GM12878 (cell line): ENCODE results near the gene MEIG1. TPM values are rescaled to one million over a fixed set of nuclear protein-coding genes. Genes with fewer than 3 reads are reported as not detected.

Source experiments
- BMI1 ChIP-seq: fragments of 450-650 bp; IDR thresholded peaks from 2 replicates; pipeline ENCODE4 v1.6.1; 2016; ENCODE audit warnings: mild to moderate bottlenecking, moderate library complexity, borderline replicate concordance
- CHD2 ChIP-seq: IDR thresholded peaks from 2 replicates; pipeline ENCODE4 v1.6.1; 2011; ENCODE audit warnings: low read depth, low read length, improper control_type of control experiment, borderline replicate concordance
- ETV6 ChIP-seq, 2 experiments: fragments of 450-650 bp in 1 of 2; IDR thresholded peaks in 1 of 2; conservative IDR thresholded peaks in 1 of 2; 2 replicates each; pipeline ENCODE4 v1.6.1; 2014; ENCODE audit warnings: antibody characterized with exemption in 1 of 2, borderline replicate concordance in 1 of 2, low read depth in 1 of 2, mild to moderate bottlenecking in 1 of 2, moderate library complexity in 1 of 2
- NFYB ChIP-seq: IDR thresholded peaks from 2 replicates; pipeline ENCODE4 v1.6.1; 2011; ENCODE audit warnings: low read depth, mild to moderate bottlenecking, low read length, improper control_type of control experiment, moderate library complexity; ENCODE audit not compliant: insufficient read depth
- PAX5 ChIP-seq: IDR thresholded peaks from 2 replicates; pipeline ENCODE4 v1.6.1; 2011; ENCODE audit warnings: low read depth, low read length, borderline replicate concordance
- RCOR1 ChIP-seq: conservative IDR thresholded peaks from 2 replicates; pipeline ENCODE4 v1.6.1; 2012; ENCODE audit warnings: low read depth, low read length, improper control_type of control experiment
- TAF1 ChIP-seq: IDR thresholded peaks from 2 replicates; pipeline ENCODE4 v1.6.1; 2011; ENCODE audit warnings: mild to moderate bottlenecking, low read depth, low read length, borderline replicate concordance
- TCF12 ChIP-seq: IDR thresholded peaks from 2 replicates; pipeline ENCODE4 v1.6.1; 2011; ENCODE audit warnings: low read depth, mild to moderate bottlenecking, low read length
- ZNF207 ChIP-seq: fragments of 450-650 bp; IDR thresholded peaks from 2 replicates; pipeline ENCODE4 v1.6.1; 2014; ENCODE audit warnings: antibody characterized with exemption, mild to moderate bottlenecking, borderline replicate concordance
- ZNF217 ChIP-seq: fragments of 450-650 bp; IDR thresholded peaks from 2 replicates; pipeline ENCODE4 v1.6.1; 2017; ENCODE audit warnings: antibody characterized with exemption, mild to moderate bottlenecking
- ZSCAN29 ChIP-seq: fragments of 450-650 bp; IDR thresholded peaks from 2 replicates; pipeline ENCODE4 v1.6.1; 2017; ENCODE audit warnings: mild to moderate bottlenecking, moderate library complexity
- ZZZ3 ChIP-seq: IDR thresholded peaks from 2 replicates; pipeline ENCODE4 v1.6.1; 2011; ENCODE audit warnings: low read depth; ENCODE audit not compliant: control insufficient read depth, insufficient read length
- polyA plus RNA-seq, 11 experiments: library from polyadenylated mRNA; depleted of rRNA in 4 of 11; unstranded in 6 of 11; stranded (reverse) in 5 of 11; fragments of >200 nt; fragmentation: Nextera tagmentation in 4 of 11; fragmentation: Illumina TruSeq in 1 of 11; extraction: Ambion mirVana in 4 of 11; extraction: Trizol in 1 of 11; gene quantifications; 1 replicate in 1 of 11; 2 replicates in 10 of 11; pipeline versions ENCODE4 v1.2.1 to v1.2.3, GENCODE V29; 2011 to 2016; ENCODE audit warnings: inconsistent platforms in 2 of 11, missing spikeins in 2 of 11, low read depth in 1 of 11
- total RNA-seq, 4 experiments: library from RNA; depleted of rRNA in 3 of 4; stranded (reverse); fragments of >200 nt in 3 of 4; fragmentation: Illumina TruSeq in 1 of 4; extraction: Trizol in 1 of 4; gene quantifications; 2 replicates each; pipeline versions ENCODE4 v1.2.1 to v1.2.3, GENCODE V29; 2013 to 2021
- TF ChIP-seq, protein P1 (sequence below): fragments of 450-650 bp; conservative IDR thresholded peaks from 2 replicates; pipeline ENCODE4 v1.6.1; 2017; ENCODE audit warnings: mild to moderate bottlenecking, moderate library complexity
- TF ChIP-seq, protein P2 (sequence below): fragments of 450-650 bp; IDR thresholded peaks from 2 replicates; pipeline ENCODE4 v1.6.1; 2016; ENCODE audit warnings: mild to moderate bottlenecking
- TF ChIP-seq, protein P3 (sequence below): fragments of 150-350 bp; IDR thresholded peaks from 2 replicates; pipeline ENCODE4 v1.6.1; 2016; ENCODE audit warnings: low read depth, low read length
- TF ChIP-seq, protein P4 (sequence below): fragments of 450-650 bp; IDR thresholded peaks from 2 replicates; pipeline ENCODE4 v1.6.1; 2017; ENCODE audit warnings: mild to moderate bottlenecking
- TF ChIP-seq, protein P5 (sequence below): IDR thresholded peaks from 2 replicates; pipeline ENCODE4 v1.6.1; 2012; ENCODE audit warnings: low read depth, low read length, improper control_type of control experiment

MEIG1 gene
- total and polyA plus RNA-seq, 10 of the 15 experiments (the other 5 are each of a cell fraction or from before 2014, with no cell fraction given), result 0.13 to 1.9 (median 0.80) TPM; not detected in 2

DNA sequence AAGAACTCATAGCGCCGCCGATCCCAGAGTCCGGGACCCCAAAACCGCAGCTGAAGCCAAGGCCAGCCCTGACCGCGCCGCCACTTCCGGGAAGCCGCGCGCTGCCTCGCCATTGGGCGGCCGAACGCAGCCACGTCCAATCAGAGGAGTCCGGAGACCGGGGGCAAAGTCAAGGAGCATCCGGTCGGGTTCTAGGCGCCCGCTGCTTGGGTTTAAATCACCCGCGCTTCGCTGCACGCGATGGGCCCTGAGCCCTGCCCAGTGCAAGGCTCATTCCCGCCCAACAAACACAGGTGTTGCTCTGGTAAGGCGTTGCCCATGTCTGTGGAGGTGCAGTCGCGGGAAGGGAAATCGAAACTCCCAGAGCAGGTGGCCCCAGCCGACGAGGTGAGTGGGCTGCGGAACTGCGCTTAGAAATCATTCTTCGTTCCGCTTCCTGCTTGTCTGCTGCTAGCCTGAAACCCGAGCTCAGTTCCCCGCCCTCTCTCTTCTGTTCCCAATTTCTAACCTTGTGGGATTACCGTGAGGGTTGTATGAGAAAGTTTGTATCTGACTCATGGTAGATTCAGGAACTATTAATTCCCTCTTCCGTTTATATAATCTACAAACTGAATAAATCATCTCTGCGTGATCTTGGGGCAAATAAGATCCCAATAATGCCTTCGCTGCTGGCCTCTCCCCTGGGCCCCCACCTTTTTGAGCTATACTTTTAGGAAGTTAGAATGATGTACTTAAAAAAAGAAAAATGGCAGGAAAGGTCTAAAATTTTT lies 5.0 kb upstream of the MEIG1 start, which contains the start of gene DCLRE1C (continued):
- TF ChIP-seq RCOR1 (no peak), ZSCAN29 (no peak), ETV6 (conservative IDR thresholded peaks at IDR 0.05 in 1 of 2, IDR thresholded peaks at IDR 0.05 in 1 of 2; ENCODE audit: borderline replicate concordance in 1 of 2, low read depth in 1 of 2) (peak in 1 of 2 experiments; percentile 99; a peak in 2 of 4 replicates), BMI1 (no peak), CHD2 (peak; percentile 70; the same call in 1 of the 2 replicates), ZNF207 (no peak), TAF1 (peak; percentile 48; the same call in 1 of the 2 replicates), NFYB (peak; percentile 98), TCF12 (peak; percentile 97), ZZZ3 (no peak), PAX5 (peak; percentile 90), ZNF217 (no peak)
- TF ChIP-seq, protein P1, sequence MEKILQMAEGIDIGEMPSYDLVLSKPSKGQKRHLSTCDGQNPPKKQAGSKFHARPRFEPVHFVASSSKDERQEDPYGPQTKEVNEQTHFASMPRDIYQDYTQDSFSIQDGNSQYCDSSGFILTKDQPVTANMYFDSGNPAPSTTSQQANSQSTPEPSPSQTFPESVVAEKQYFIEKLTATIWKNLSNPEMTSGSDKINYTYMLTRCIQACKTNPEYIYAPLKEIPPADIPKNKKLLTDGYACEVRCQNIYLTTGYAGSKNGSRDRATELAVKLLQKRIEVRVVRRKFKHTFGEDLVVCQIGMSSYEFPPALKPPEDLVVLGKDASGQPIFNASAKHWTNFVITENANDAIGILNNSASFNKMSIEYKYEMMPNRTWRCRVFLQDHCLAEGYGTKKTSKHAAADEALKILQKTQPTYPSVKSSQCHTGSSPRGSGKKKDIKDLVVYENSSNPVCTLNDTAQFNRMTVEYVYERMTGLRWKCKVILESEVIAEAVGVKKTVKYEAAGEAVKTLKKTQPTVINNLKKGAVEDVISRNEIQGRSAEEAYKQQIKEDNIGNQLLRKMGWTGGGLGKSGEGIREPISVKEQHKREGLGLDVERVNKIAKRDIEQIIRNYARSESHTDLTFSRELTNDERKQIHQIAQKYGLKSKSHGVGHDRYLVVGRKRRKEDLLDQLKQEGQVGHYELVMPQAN, result peak; percentile 94
- TF ChIP-seq, protein P2, sequence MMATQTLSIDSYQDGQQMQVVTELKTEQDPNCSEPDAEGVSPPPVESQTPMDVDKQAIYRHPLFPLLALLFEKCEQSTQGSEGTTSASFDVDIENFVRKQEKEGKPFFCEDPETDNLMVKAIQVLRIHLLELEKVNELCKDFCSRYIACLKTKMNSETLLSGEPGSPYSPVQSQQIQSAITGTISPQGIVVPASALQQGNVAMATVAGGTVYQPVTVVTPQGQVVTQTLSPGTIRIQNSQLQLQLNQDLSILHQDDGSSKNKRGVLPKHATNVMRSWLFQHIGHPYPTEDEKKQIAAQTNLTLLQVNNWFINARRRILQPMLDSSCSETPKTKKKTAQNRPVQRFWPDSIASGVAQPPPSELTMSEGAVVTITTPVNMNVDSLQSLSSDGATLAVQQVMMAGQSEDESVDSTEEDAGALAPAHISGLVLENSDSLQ, result no peak
- TF ChIP-seq, protein P3, sequence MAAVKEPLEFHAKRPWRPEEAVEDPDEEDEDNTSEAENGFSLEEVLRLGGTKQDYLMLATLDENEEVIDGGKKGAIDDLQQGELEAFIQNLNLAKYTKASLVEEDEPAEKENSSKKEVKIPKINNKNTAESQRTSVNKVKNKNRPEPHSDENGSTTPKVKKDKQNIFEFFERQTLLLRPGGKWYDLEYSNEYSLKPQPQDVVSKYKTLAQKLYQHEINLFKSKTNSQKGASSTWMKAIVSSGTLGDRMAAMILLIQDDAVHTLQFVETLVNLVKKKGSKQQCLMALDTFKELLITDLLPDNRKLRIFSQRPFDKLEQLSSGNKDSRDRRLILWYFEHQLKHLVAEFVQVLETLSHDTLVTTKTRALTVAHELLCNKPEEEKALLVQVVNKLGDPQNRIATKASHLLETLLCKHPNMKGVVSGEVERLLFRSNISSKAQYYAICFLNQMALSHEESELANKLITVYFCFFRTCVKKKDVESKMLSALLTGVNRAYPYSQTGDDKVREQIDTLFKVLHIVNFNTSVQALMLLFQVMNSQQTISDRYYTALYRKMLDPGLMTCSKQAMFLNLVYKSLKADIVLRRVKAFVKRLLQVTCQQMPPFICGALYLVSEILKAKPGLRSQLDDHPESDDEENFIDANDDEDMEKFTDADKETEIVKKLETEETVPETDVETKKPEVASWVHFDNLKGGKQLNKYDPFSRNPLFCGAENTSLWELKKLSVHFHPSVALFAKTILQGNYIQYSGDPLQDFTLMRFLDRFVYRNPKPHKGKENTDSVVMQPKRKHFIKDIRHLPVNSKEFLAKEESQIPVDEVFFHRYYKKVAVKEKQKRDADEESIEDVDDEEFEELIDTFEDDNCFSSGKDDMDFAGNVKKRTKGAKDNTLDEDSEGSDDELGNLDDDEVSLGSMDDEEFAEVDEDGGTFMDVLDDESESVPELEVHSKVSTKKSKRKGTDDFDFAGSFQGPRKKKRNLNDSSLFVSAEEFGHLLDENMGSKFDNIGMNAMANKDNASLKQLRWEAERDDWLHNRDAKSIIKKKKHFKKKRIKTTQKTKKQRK, result no peak
- TF ChIP-seq, protein P4, sequence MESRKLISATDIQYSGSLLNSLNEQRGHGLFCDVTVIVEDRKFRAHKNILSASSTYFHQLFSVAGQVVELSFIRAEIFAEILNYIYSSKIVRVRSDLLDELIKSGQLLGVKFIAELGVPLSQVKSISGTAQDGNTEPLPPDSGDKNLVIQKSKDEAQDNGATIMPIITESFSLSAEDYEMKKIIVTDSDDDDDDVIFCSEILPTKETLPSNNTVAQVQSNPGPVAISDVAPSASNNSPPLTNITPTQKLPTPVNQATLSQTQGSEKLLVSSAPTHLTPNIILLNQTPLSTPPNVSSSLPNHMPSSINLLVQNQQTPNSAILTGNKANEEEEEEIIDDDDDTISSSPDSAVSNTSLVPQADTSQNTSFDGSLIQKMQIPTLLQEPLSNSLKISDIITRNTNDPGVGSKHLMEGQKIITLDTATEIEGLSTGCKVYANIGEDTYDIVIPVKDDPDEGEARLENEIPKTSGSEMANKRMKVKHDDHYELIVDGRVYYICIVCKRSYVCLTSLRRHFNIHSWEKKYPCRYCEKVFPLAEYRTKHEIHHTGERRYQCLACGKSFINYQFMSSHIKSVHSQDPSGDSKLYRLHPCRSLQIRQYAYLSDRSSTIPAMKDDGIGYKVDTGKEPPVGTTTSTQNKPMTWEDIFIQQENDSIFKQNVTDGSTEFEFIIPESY, result no peak
- TF ChIP-seq, protein P5, sequence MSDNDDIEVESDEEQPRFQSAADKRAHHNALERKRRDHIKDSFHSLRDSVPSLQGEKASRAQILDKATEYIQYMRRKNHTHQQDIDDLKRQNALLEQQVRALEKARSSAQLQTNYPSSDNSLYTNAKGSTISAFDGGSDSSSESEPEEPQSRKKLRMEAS, result peak; percentile 98
